Measurements from ENCODE around the gene UNG.

The UNG gene

GRCh38 chr12:109054520-109054919 is 42.9 kb upstream of the UNG start:
- TF ChIP-seq, protein P1, sequence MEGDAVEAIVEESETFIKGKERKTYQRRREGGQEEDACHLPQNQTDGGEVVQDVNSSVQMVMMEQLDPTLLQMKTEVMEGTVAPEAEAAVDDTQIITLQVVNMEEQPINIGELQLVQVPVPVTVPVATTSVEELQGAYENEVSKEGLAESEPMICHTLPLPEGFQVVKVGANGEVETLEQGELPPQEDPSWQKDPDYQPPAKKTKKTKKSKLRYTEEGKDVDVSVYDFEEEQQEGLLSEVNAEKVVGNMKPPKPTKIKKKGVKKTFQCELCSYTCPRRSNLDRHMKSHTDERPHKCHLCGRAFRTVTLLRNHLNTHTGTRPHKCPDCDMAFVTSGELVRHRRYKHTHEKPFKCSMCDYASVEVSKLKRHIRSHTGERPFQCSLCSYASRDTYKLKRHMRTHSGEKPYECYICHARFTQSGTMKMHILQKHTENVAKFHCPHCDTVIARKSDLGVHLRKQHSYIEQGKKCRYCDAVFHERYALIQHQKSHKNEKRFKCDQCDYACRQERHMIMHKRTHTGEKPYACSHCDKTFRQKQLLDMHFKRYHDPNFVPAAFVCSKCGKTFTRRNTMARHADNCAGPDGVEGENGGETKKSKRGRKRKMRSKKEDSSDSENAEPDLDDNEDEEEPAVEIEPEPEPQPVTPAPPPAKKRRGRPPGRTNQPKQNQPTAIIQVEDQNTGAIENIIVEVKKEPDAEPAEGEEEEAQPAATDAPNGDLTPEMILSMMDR (IDR thresholded peaks at IDR 0.05) = no peak
- peaks cover 16% of the 10 kb centered on the region for H3K4me1 Mint-ChIP-seq
- peaks cover 4% of the 10 kb centered on the region for H3K27me3 Mint-ChIP-seq (ENCODE audit: low read depth, poor library complexity)
- H3K36me3 Mint-ChIP-seq (ENCODE audit: low read depth) = peaks cover 14% of the 10 kb centered on the region
- no peak for DNase-seq
- no peak overlapping the region for H3K27ac Mint-ChIP-seq
- no peaks in the 10 kb centered on the region for H3K9me3 Mint-ChIP-seq
- H3K4me3 Mint-ChIP-seq = no peak overlapping the region

GRCh38 chr12:109056891-109057290 is 40.5 kb upstream of the UNG start:
- Mint-ChIP-seq H3K36me3 (ENCODE audit: low read depth) (peaks cover 23% of the 10 kb centered on the region), H3K9me3 (no peaks in the 10 kb centered on the region), H3K4me1 (peaks cover 16% of the 10 kb centered on the region), H3K27me3 (ENCODE audit: low read depth, poor library complexity) (no peaks in the 10 kb centered on the region), H3K27ac (no peak overlapping the region), H3K4me3 (no peak overlapping the region)
- TF ChIP-seq, protein P1 (IDR thresholded peaks at IDR 0.05) = no peak
- no peak for DNase-seq

DNA sequence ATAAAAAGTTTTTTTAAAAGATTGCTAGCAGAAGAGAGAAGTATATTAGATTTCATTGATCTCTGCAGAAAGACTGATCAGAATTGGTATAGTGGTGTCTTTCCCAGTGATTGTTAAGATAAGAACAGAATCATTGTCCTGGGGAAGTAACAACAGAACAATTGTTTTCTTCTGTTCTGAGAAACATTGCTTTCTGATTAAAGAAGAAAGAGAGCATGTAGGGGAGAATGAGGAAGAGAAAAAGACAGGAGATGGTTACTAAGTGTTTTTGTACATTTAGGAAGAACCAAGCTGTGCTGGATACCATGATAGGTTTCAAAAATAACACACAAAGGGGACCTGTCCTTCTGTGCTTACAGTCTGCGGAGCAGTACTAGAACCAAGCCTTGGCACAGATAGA is 40.0 kb upstream of the UNG start:
- peaks cover 23% of the 10 kb centered on the region for H3K36me3 Mint-ChIP-seq (ENCODE audit: low read depth)
- no peaks in the 10 kb centered on the region for H3K27me3 Mint-ChIP-seq (ENCODE audit: low read depth, poor library complexity)
- H3K4me1 Mint-ChIP-seq = peaks cover 11% of the 10 kb centered on the region
- H3K27ac Mint-ChIP-seq = no peak overlapping the region
- no peak for DNase-seq
- TF ChIP-seq, protein P1 (IDR thresholded peaks at IDR 0.05) = no peak
- H3K9me3 Mint-ChIP-seq = no peaks in the 10 kb centered on the region
- no peak overlapping the region for H3K4me3 Mint-ChIP-seq

- H3K27ac Mint-ChIP-seq = no peak overlapping the region
- no peaks in the 10 kb centered on the region for H3K27me3 Mint-ChIP-seq (ENCODE audit: low read depth, poor library complexity)
- H3K4me3 Mint-ChIP-seq = no peak overlapping the region
- peaks cover 37% of the 10 kb centered on the region for H3K36me3 Mint-ChIP-seq (ENCODE audit: low read depth)
- H3K9me3 Mint-ChIP-seq = peaks cover 8% of the 10 kb centered on the region
- TF ChIP-seq, protein P1 (IDR thresholded peaks at IDR 0.05) = no peak
- DNase-seq = no peak
- peaks cover 8% of the 10 kb centered on the region for H3K4me1 Mint-ChIP-seq
Observed at GRCh38 chr12:109058773-109059172, 38.6 kb upstream of the UNG start.

GRCh38 chr12:109064143-109064542 is 33.3 kb upstream of the UNG start:
- no peaks in the 10 kb centered on the region for H3K27me3 Mint-ChIP-seq (ENCODE audit: low read depth, poor library complexity)
- no peak for DNase-seq
- TF ChIP-seq, protein P1 (IDR thresholded peaks at IDR 0.05) = no peak
- H3K36me3 Mint-ChIP-seq (ENCODE audit: low read depth) = peaks cover 63% of the 10 kb centered on the region
- H3K9me3 Mint-ChIP-seq = peaks cover 8% of the 10 kb centered on the region
- no peak overlapping the region for H3K27ac Mint-ChIP-seq
- no peak overlapping the region for H3K4me3 Mint-ChIP-seq
- H3K4me1 Mint-ChIP-seq = peaks cover 7% of the 10 kb centered on the region

DNA sequence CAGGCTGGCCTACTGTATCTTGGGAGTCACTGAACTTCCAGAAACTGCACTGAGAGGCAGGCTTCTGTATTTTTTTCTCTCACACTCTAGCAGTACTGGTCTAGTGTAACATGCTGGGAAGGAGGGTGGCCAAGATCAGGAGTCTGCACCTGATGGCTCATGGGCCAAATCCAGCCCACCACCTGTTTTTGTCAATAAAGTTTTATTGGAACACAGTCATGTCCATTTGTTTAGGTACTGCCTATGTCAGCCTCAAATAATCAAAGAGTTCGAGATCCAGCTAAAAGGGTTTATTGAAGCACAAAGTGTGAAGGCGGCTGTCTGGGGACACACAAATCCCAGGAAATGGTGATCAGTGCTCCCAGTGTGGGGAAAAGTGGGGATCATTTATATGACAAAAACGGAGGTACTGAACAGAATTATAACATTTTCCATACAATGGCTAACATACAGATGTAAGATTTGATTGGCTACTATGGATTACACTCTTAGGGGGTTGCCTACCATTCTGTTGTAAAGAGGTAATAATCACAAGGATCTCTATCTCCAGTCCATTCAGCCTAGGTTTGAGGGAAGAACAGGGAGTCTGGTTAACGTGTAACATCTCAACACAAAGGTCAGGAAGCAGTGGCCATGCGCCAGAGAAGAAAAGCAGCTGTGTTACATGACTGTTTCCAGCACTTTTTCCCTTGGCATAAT is 32.1 kb upstream of the UNG start:
- Mint-ChIP-seq H3K4me3 (no peak overlapping the region), H3K27me3 (ENCODE audit: low read depth, poor library complexity) (no peaks in the 10 kb centered on the region), H3K27ac (no peak overlapping the region), H3K36me3 (ENCODE audit: low read depth) (peaks cover 69% of the 10 kb centered on the region), H3K9me3 (peaks cover 8% of the 10 kb centered on the region), H3K4me1 (peaks cover 18% of the 10 kb centered on the region)
- no peak for DNase-seq
- TF ChIP-seq, protein P1 (IDR thresholded peaks at IDR 0.05) = no peak
